ENCODE measurements around the gene FBXO8.
"Not testable (repeated sequence)": the region's sequence is repeated elsewhere in the genome, so short reads cannot be mapped to it uniquely, and the experiment has no call there.

FBXO8 gene

GRCh38 chr4:174314770-174315169, 31.3 kb upstream of the FBXO8 start:
- H3K4me3 ChIP-seq (ENCODE audit: low read length in 2 of 2), result no peak overlapping the region
- no peaks in the 10 kb centered on the region for H3K4me1 ChIP-seq (ENCODE audit: control insufficient read depth, insufficient read depth, low read length)
- no peak overlapping the region for H3K27ac ChIP-seq (ENCODE audit: low read length)

GRCh38 chr4:174314274-174314673, 30.8 kb upstream of the FBXO8 start:
- Histone ChIP-seq H3K36me3 (ENCODE audit: control insufficient read depth in 2 of 2, insufficient read depth in 2 of 2, low read length in 2 of 2) (peaks cover 0 to 3% of the 10 kb centered on the region in 2 donors), H3K4me3 (ENCODE audit: low read length in 2 of 2) (no peak overlapping the region), H3K9me3 (ENCODE audit: control insufficient read depth in 2 of 2, low read length in 2 of 2) (no peaks in the 10 kb centered on the region), H3K9ac (ENCODE audit: low read length in 2 of 2) (no peak overlapping the region), H3K27ac (ENCODE audit: low read length) (no peak overlapping the region), H3K27me3 (ENCODE audit: control insufficient read depth in 1 of 2, insufficient read depth in 2 of 2, low read length in 2 of 2) (no peaks in the 10 kb centered on the region), H3K4me1 (ENCODE audit: control insufficient read depth, insufficient read depth, low read length) (no peaks in the 10 kb centered on the region)

More at GRCh38 chr4:174314770-174315169, 31.3 kb upstream of the FBXO8 start:
- Histone ChIP-seq H3K36me3 (ENCODE audit: control insufficient read depth in 2 of 2, insufficient read depth in 2 of 2, low read length in 2 of 2) (peaks cover 0 to 3% of the 10 kb centered on the region in 2 donors), H3K9me3 (ENCODE audit: control insufficient read depth in 2 of 2, low read length in 2 of 2) (no peaks in the 10 kb centered on the region), H3K9ac (ENCODE audit: low read length in 2 of 2) (no peak overlapping the region), H3K27me3 (ENCODE audit: control insufficient read depth in 1 of 2, insufficient read depth in 2 of 2, low read length in 2 of 2) (no peaks in the 10 kb centered on the region)

- no peaks in the 10 kb centered on the region for H3K9me3 ChIP-seq (ENCODE audit: control insufficient read depth in 2 of 2, low read length in 2 of 2)
- no peaks in the 10 kb centered on the region for H3K27me3 ChIP-seq (ENCODE audit: control insufficient read depth in 1 of 2, insufficient read depth in 2 of 2, low read length in 2 of 2)
- no peaks in the 10 kb centered on the region for H3K4me1 ChIP-seq (ENCODE audit: control insufficient read depth, insufficient read depth, low read length)
- H3K27ac ChIP-seq (ENCODE audit: low read length), result no peak overlapping the region
- peaks cover 0 to 3% of the 10 kb centered on the region in 2 donors for H3K36me3 ChIP-seq (ENCODE audit: control insufficient read depth in 2 of 2, insufficient read depth in 2 of 2, low read length in 2 of 2)
- H3K4me3 ChIP-seq (ENCODE audit: low read length in 2 of 2), result no peak overlapping the region
- no peak overlapping the region for H3K9ac ChIP-seq (ENCODE audit: low read length in 2 of 2)
Measured at GRCh38 chr4:174312993-174313392, 29.5 kb upstream of the FBXO8 start.

- Histone ChIP-seq H3K9ac (ENCODE audit: low read length in 2 of 2) (no peak overlapping the region), H3K36me3 (ENCODE audit: control insufficient read depth in 2 of 2, insufficient read depth in 2 of 2, low read length in 2 of 2) (peaks cover 0 to 3% of the 10 kb centered on the region in 2 donors), H3K4me3 (ENCODE audit: low read length in 2 of 2) (no peak overlapping the region), H3K9me3 (ENCODE audit: control insufficient read depth in 2 of 2, low read length in 2 of 2) (no peaks in the 10 kb centered on the region), H3K27me3 (ENCODE audit: control insufficient read depth in 1 of 2, insufficient read depth in 2 of 2, low read length in 2 of 2) (no peaks in the 10 kb centered on the region), H3K4me1 (ENCODE audit: control insufficient read depth, insufficient read depth, low read length) (no peaks in the 10 kb centered on the region), H3K27ac (ENCODE audit: low read length) (no peak overlapping the region)
Measured at GRCh38 chr4:174307694-174308093, 24.2 kb upstream of the FBXO8 start.

- Histone ChIP-seq H3K9ac (ENCODE audit: low read length in 2 of 2) (no peak overlapping the region), H3K36me3 (ENCODE audit: control insufficient read depth in 2 of 2, insufficient read depth in 2 of 2, low read length in 2 of 2) (no peaks in the 10 kb centered on the region), H3K27me3 (ENCODE audit: control insufficient read depth in 1 of 2, insufficient read depth in 2 of 2, low read length in 2 of 2) (no peaks in the 10 kb centered on the region), H3K4me1 (ENCODE audit: control insufficient read depth, insufficient read depth, low read length) (no peaks in the 10 kb centered on the region), H3K9me3 (ENCODE audit: control insufficient read depth in 2 of 2, low read length in 2 of 2) (no peaks in the 10 kb centered on the region), H3K4me3 (ENCODE audit: low read length in 2 of 2) (no peak overlapping the region), H3K27ac (ENCODE audit: low read length) (no peak overlapping the region)
Measured at GRCh38 chr4:174305961-174306360, 22.5 kb upstream of the FBXO8 start.

- no peak overlapping the region for H3K4me3 ChIP-seq (ENCODE audit: low read length in 2 of 2)
- H3K27ac ChIP-seq (ENCODE audit: low read length), result no peak overlapping the region
- H3K9ac ChIP-seq (ENCODE audit: low read length in 2 of 2), result no peak overlapping the region
- no peaks in the 10 kb centered on the region for H3K9me3 ChIP-seq (ENCODE audit: control insufficient read depth in 2 of 2, low read length in 2 of 2)
- no peaks in the 10 kb centered on the region for H3K4me1 ChIP-seq (ENCODE audit: control insufficient read depth, insufficient read depth, low read length)
- H3K36me3 ChIP-seq (ENCODE audit: control insufficient read depth in 2 of 2, insufficient read depth in 2 of 2, low read length in 2 of 2), result peaks cover 0 to 5% of the 10 kb centered on the region in 2 donors
- no peaks in the 10 kb centered on the region for H3K27me3 ChIP-seq (ENCODE audit: control insufficient read depth in 1 of 2, insufficient read depth in 2 of 2, low read length in 2 of 2)
Measured at GRCh38 chr4:174304664-174305063, 21.2 kb upstream of the FBXO8 start.

- Histone ChIP-seq H3K9me3 (ENCODE audit: control insufficient read depth in 2 of 2, low read length in 2 of 2) (no peaks in the 10 kb centered on the region), H3K4me1 (ENCODE audit: control insufficient read depth, insufficient read depth, low read length) (no peaks in the 10 kb centered on the region), H3K27ac (ENCODE audit: low read length) (no peak overlapping the region), H3K36me3 (ENCODE audit: control insufficient read depth in 2 of 2, insufficient read depth in 2 of 2, low read length in 2 of 2) (peaks cover 0 to 6% of the 10 kb centered on the region in 2 donors), H3K4me3 (ENCODE audit: low read length in 2 of 2) (no peak overlapping the region), H3K9ac (ENCODE audit: low read length in 2 of 2) (no peak overlapping the region), H3K27me3 (ENCODE audit: control insufficient read depth in 1 of 2, insufficient read depth in 2 of 2, low read length in 2 of 2) (no peaks in the 10 kb centered on the region)
Measured at GRCh38 chr4:174303687-174304086, 20.2 kb upstream of the FBXO8 start.

- H3K27ac ChIP-seq (ENCODE audit: low read length); H3K4me1 ChIP-seq (ENCODE audit: control insufficient read depth, insufficient read depth, low read length); H3K9ac ChIP-seq (ENCODE audit: low read length in 2 of 2); H3K27me3 ChIP-seq (ENCODE audit: control insufficient read depth in 1 of 2, insufficient read depth in 2 of 2, low read length in 2 of 2); H3K36me3 ChIP-seq (ENCODE audit: control insufficient read depth in 2 of 2, insufficient read depth in 2 of 2, low read length in 2 of 2); H3K4me3 ChIP-seq (ENCODE audit: low read length in 2 of 2): not testable (repeated sequence)
- H3K9me3 ChIP-seq (ENCODE audit: control insufficient read depth in 2 of 2, low read length in 2 of 2), result peaks cover 4 to 13% of the 10 kb centered on the region in 2 donors
Measured at GRCh38 chr4:174295142-174295541, 11.7 kb upstream of the FBXO8 start.

- not testable (repeated sequence) for H3K27ac ChIP-seq (ENCODE audit: low read length); H3K36me3 ChIP-seq (ENCODE audit: control insufficient read depth in 2 of 2, insufficient read depth in 2 of 2, low read length in 2 of 2); H3K9ac ChIP-seq (ENCODE audit: low read length in 2 of 2); H3K4me1 ChIP-seq (ENCODE audit: control insufficient read depth, insufficient read depth, low read length); H3K27me3 ChIP-seq (ENCODE audit: control insufficient read depth in 1 of 2, insufficient read depth in 2 of 2, low read length in 2 of 2); H3K4me3 ChIP-seq (ENCODE audit: low read length in 2 of 2)
- peaks cover 4 to 13% of the 10 kb centered on the region in 2 donors for H3K9me3 ChIP-seq (ENCODE audit: control insufficient read depth in 2 of 2, low read length in 2 of 2)
Measured at GRCh38 chr4:174294641-174295040, 11.2 kb upstream of the FBXO8 start.

GRCh38 chr4:174292473-174292872, 9.0 kb upstream of the FBXO8 start:
- Histone ChIP-seq H3K9me3 (ENCODE audit: control insufficient read depth in 2 of 2, low read length in 2 of 2) (peaks cover 4 to 13% of the 10 kb centered on the region in 2 donors), H3K27ac (ENCODE audit: low read length) (no peak overlapping the region), H3K4me3 (ENCODE audit: low read length in 2 of 2) (no peak overlapping the region), H3K4me1 (ENCODE audit: control insufficient read depth, insufficient read depth, low read length) (no peaks in the 10 kb centered on the region), H3K9ac (ENCODE audit: low read length in 2 of 2) (no peak overlapping the region), H3K27me3 (ENCODE audit: control insufficient read depth in 1 of 2, insufficient read depth in 2 of 2, low read length in 2 of 2) (no peaks in the 10 kb centered on the region), H3K36me3 (ENCODE audit: control insufficient read depth in 2 of 2, insufficient read depth in 2 of 2, low read length in 2 of 2) (peaks cover 3 to 4% of the 10 kb centered on the region in 2 donors)

GRCh38 chr4:174286870-174287269, 3.4 kb upstream of the FBXO8 start:
- no peak overlapping the region for H3K4me3 ChIP-seq (ENCODE audit: low read length in 2 of 2)
- H3K9me3 ChIP-seq (ENCODE audit: control insufficient read depth in 2 of 2, low read length in 2 of 2), result peaks cover 0 to 1% of the 10 kb centered on the region in 2 donors
- H3K9ac ChIP-seq (ENCODE audit: low read length in 2 of 2), result no peak overlapping the region
- no peaks in the 10 kb centered on the region for H3K27me3 ChIP-seq (ENCODE audit: control insufficient read depth in 1 of 2, insufficient read depth in 2 of 2, low read length in 2 of 2)
- no peaks in the 10 kb centered on the region for H3K4me1 ChIP-seq (ENCODE audit: control insufficient read depth, insufficient read depth, low read length)
- H3K36me3 ChIP-seq (ENCODE audit: control insufficient read depth in 2 of 2, insufficient read depth in 2 of 2, low read length in 2 of 2), result peaks cover 0 to under 1% of the 10 kb centered on the region in 2 donors
- H3K27ac ChIP-seq (ENCODE audit: low read length), result no peak overlapping the region

Data from stomach smooth muscle (tissue), 2 donors.